NOMO-1 (cell line): ENCODE results near the gene ATP23.

Source experiments
- DNase-seq, 2 experiments: peaks; one replicate each; lab custom pipeline; 2025; ENCODE audit not compliant: unreplicated experiment in 2 of 2; lab: John Stamatoyannopoulos, UW

ATP23 gene

GRCh38 chr12:57941165-57941894 is at the start of gene ATP23:
TSS of gene ATP23 (plus strand) at chr12:57941567. CDS start at chr12:57941702, 135 bp downstream.
- peak; percentile 97 to 98 for DNase-seq

GRCh38 chr12:57892232-57892972 is 49.0 kb upstream of the ATP23 start:
- DNase-seq: no peak

GRCh38 chr12:57893431-57894353 is 47.7 kb upstream of the ATP23 start:
- DNase-seq: peak; percentile 70 to 74

GRCh38 chr12:57894399-57895292 is 46.7 kb upstream of the ATP23 start:
- DNase-seq: no peak

- no peak for DNase-seq
Observed at GRCh38 chr12:57895389-57896114, 45.8 kb upstream of the ATP23 start.

GRCh38 chr12:57896115-57896433 is 45.3 kb upstream of the ATP23 start:
- no peak for DNase-seq

- no peak for DNase-seq
Observed at GRCh38 chr12:57896434-57897201, 44.7 kb upstream of the ATP23 start.

- no peak for DNase-seq
Observed at GRCh38 chr12:57897286-57897974, 43.9 kb upstream of the ATP23 start.

- peak in 1 of 2 experiments; percentile 11 for DNase-seq
Observed at GRCh38 chr12:57898308-57898970, 42.9 kb upstream of the ATP23 start.

- no peak for DNase-seq
Observed at GRCh38 chr12:57899010-57899662, 42.2 kb upstream of the ATP23 start.

GRCh38 chr12:57902478-57902969 is 38.8 kb upstream of the ATP23 start:
- DNase-seq: peak in 1 of 2 experiments; percentile 12

GRCh38 chr12:57904426-57904825 is 36.9 kb upstream of the ATP23 start:
- DNase-seq: no peak

GRCh38 chr12:57904848-57905811 is 36.2 kb upstream of the ATP23 start:
- peak; percentile 80 to 81 for DNase-seq

- DNase-seq: no peak
Observed at GRCh38 chr12:57905812-57906475, 35.4 kb upstream of the ATP23 start.

GRCh38 chr12:57906821-57907220 is 34.5 kb upstream of the ATP23 start:
- DNase-seq: no peak
